Measurements from ENCODE around the gene ANKRD18A. TPM values are rescaled to one million over a fixed set of nuclear protein-coding genes. Genes with fewer than 3 reads are reported as not detected.

ANKRD18A gene
- total and polyA plus RNA-seq, 2 donors (not counting 3 experiments of a cell fraction or from before 2014, with no cell fraction given) = 3.2 TPM; not detected in 1

GRCh38 chr9:38662763-38663593 lies 42.6 kb upstream of the ANKRD18A start:
- no peak for FAIRE-seq
- intact Hi-C loops (cut with micrococcal nuclease) = no loop called here
- CTCF ChIA-PET = interaction anchor here (1.4 kb wide), 1 partner anchor 9 kb away, joined by 5 read pairs; no protein-coding TSS in a partner anchor

More at GRCh38 chr9:38662763-38663593, 42.6 kb upstream of the ANKRD18A start:
- no peak overlapping the region for H2AFZ ChIP-seq (ENCODE audit: low read depth, low read length)
- H3K4me3 ChIP-seq (replicated peaks in 1 of 3; ENCODE audit: insufficient read depth in 1 of 3, low read depth in 1 of 3, low read length in 3 of 3) = no peak overlapping the region
- no peak overlapping the region for H3K9ac ChIP-seq (replicated peaks; ENCODE audit: extremely low read depth, insufficient read depth, low read length)
- H3K27me3 ChIP-seq (ENCODE audit: control insufficient read depth in 2 of 2, insufficient read depth in 2 of 2, low read length in 2 of 2) = peaks cover 5 to 9% of the 10 kb centered on the region in 2 experiments
- no peak overlapping the region for H3K27ac ChIP-seq (ENCODE audit: insufficient read depth, low read depth, low read length)
- dilution Hi-C loops (cut with MboI; ENCODE audit: extremely low pct_ligation_motif_present, low sequenced_read_pairs) = no loop called here
- H3K9me1 ChIP-seq (replicated peaks; ENCODE audit: control insufficient read depth, extremely low read depth, insufficient read depth, low read length) = no peaks in the 10 kb centered on the region
- H4K20me1 ChIP-seq (replicated peaks; ENCODE audit: control insufficient read depth, extremely low read depth, insufficient read depth, low read length) = no peaks in the 10 kb centered on the region
- no TSS peak for BruUV-seq (replicated peaks)
- H3K9me3 ChIP-seq (replicated peaks; ENCODE audit: control insufficient read depth, insufficient read depth, low read length) = no peaks in the 10 kb centered on the region
- POLR2A ChIA-PET = no interaction called here
- no peaks in the 10 kb centered on the region for H3K36me3 ChIP-seq (ENCODE audit: control insufficient read depth in 2 of 2, extremely low read depth in 1 of 2, insufficient read depth in 2 of 2, low read length in 2 of 2)
- DNase-seq (ENCODE audit: low read depth, low spot score) = no peak
- H3K79me2 ChIP-seq (ENCODE audit: control insufficient read depth, insufficient read depth, low read length) = no peaks in the 10 kb centered on the region
- H3K4me1 ChIP-seq (ENCODE audit: control insufficient read depth, extremely low read depth, insufficient read depth, low read length) = no peaks in the 10 kb centered on the region
- no peak overlapping the region for H3K4me2 ChIP-seq (ENCODE audit: insufficient read depth, low read length)
- no peak for TF ChIP-seq FOS (IDR thresholded peaks at IDR 0.05; ENCODE audit: borderline replicate concordance, insufficient read depth, low read length)
- no peak for TF ChIP-seq POLR2AphosphoS5 (IDR thresholded peaks at IDR 0.05; ENCODE audit: insufficient read depth, low read depth, low read length)
- no peak for TF ChIP-seq MYC (IDR thresholded peaks at IDR 0.05; ENCODE audit: low read depth, low read length)
- peak in 1 of 2 donors; percentile 19 for TF ChIP-seq CTCF (IDR thresholded peaks at IDR 0.05; ENCODE audit: extremely low read depth in 1 of 2, insufficient read depth in 1 of 2, low read depth in 1 of 2, low read length in 2 of 2)

Measured in endothelial cell of umbilical vein (primary cell).